ENCODE measurements around the gene HSPH1.
"Not testable (repeated sequence)": the region's sequence is repeated elsewhere in the genome, so short reads cannot be mapped to it uniquely, and the experiment has no call there.

HSPH1 gene

DNA sequence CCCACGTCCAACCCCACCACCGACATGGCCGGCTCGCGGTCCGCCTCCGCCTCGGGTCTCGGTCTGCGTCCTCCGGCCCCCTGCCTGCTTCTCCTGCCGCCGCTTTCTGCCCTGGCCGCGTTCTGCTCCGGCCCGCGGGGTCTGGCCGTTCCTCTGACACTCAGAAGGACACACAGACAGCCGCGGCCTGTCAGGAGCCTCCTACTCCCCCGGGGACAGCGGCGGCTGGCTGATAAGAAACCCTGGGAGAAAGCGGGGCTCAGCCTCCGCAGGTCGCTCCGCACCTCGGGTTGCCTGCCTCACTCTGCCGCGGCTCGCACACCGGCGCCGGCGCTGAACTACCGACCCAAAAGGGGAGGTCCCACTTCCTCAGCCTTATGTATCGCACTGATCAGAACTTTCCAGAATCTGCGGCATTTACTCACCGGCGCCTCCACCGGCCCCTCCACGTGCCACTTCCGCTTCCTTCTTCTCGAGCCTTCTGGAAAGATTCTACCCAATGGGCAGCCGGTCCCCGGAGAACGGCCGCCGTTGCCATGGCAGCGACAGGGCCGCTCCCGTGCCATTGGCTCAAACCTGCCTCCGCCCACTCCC is at the start of gene HSPH1:
HSPH1 (minus strand) TSS at position 348 of the 594 bp plus-strand sequence; CDS start at position 26, 322 bp downstream.
- DNase-seq = peak; percentile 91 to 99 (median 96)

DNA sequence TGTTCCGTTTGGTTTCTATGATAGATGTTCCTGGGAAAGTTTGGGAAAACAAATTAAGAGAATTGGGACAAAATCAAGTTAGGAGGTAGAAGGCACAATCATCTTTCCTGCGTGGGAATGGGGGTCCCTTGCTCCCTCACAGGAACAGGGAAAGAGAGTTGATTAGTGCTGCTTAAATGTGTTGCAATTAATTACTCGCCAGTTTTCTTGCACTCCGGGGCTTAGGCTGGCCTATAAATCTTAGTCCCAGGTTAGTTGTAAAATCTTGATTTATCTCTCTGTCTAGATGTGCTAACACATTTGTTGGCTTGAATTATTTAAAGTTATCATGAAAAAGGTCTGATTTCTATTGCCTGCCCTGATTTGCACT is 48.1 kb upstream of the HSPH1 start:
- no peak for DNase-seq

DNA sequence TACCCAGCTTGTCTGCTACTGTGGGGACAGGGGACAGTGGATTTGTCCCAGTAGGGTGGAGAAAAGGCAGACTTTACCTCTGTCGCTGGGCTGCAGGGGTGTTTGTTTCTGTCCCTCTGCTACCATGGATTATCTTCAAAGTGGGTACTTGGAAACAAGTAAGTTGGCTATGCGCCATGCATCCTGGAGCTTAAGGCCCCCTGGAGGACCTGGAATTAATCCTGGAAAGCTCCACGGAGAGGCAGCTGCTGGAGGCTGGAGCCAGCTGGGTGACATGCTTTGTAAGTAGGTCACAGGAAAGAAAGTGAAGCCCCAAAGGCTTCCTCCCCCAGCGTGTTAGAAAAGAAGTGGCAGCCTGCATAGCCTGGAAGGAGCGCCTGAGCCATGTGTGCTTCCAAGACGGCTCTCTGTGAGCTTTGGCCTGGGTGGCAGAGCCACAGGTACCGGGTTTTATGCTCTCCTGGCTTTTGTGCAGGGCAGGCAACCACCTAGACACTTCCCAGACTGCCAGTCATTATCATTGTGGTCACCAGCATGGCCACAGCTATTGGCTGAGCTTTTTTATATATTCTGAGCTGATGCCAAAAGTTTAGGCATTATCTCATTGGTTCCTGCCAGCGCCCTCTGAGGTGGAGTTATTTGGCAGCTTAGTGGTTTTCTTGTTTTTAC is 47.6 kb upstream of the HSPH1 start:
- DNase-seq = no peak

DNA sequence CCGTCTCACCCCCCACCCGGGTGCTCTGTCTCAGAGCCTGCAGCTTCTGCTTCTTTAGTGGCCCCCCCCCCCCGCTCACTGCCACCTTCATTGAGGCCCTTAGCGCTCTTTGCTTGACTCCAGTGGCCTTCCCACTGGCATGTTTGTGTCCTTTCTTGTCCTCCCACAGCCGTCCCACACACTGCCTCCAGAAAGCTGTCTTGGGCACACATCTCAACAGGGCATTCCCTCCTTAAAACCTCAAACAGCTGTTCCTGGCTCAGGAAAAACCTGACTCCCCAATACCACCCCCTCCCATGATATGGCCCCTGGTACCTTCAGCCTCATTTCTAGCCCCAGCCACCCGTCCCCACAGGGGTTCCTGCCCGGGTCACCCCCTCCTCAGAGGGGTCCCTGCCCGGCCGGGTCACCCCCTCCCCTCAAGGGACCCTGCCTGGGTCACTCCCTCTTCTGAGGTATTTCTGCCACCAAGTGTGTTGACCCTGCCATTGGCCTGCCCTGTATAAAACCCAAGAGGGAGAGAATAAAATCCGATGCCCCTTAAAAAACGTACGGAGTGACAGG is 46.9 kb upstream of the HSPH1 start:
- no peak for DNase-seq

DNA sequence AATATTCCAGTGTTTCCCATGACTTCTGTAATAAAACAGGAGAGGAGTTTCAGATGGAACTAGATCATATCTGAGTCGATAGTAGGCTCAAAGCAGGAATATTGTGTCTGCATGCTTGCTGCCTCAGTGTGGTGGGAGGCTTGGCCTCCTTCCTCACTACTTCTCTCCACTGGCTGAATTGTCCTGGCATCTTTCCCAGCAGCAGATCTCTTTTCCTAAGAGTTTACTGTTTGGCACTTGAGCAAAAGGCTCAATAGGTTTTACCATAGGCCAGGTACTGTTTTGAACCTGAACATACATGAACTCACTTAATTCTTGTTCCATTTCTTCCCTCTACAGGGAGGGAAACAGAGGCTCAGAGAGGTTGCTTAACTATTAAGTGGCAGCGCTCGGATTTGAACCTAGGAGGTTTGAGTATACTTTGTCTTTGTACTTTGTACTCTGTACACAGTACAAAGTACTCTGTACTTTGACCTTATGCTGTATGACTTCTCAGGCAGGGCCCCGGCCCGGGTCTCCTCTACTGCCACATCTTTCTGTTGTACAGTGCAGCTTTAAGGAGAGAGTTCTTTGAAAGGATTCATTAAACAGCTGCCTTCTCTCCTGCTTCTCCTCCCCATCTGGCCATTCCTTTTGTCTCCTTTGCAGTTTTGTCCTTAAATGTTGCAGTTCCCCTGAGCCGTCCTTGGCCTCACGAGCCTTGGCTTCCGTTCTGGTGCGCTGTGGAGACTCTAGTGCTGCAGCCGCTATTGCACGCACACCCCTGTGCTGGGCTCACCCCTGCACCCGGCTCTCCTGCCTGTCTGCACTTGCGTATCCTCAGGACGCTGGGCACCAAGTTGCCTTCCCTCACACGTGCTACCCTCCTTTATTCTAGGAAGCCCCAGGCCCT is 46.2 kb upstream of the HSPH1 start:
- no peak for DNase-seq

DNA sequence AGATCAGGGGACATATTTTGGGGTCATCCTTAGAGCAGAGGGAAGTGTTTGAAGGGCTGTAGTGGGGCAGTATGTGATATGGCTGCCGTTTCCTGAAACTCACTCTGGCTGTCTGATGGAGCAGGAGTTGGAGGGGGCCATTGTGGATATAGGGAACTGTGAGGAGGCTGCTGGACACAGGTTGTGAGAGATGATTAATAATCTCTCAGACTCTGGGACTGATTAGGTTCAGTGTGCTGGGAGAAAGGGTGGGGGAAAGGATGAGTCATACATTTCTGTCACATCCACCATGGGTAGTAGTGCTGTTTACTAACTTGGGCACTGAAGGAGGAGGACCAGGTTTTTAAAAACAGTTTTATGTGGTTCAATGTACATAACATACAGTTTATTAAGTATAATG is 42.9 kb upstream of the HSPH1 start:
- DNase-seq = no peak

DNA sequence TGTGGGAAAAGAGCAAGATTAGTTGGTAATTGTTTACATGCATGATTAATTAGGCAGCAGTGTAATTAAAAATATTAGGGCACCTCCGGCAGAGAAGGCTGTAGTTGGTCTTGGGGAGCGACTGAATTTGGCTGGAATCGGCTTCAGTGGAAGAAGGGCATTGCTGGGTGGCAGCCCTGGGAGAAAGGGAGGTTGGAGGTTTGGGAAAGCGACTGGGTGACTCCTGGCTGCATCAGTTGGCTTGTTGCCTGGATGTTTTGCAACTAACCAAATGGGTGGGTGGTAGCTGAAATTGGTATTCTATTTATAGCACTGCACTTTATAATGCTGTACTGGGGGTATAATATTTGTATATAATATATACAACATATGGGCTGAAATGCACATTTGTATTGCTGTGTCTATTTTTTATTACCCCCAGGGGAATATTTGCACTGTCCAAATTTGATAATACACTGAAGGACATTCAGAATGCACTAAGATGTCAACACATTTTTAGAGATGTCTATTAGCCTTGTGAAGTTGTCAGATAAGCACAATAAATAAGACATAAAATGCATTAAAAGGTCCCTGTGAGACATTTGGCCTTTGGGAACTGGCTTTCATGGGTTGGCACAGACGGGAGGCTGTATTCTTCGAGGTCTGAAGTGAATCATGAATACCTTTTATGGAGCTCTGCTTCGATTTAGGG is 39.8 kb upstream of the HSPH1 start:
- DNase-seq = no peak

DNA sequence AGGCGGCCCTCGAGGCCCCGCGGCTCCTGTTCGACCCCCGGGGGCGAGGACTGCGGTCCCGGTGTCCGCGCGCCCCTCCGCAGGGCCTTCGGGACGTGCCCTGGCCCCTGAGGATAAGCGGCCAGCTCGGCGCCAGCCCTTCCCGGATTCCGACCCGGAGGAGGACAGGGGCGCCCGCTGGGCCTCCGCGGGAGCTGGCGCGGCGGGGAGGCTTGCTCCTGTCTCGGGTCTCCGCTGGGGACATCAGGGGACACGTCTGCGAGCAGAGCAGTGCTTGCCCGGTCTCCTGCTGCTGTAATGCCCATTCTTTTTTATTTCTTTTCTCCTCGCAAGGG is 38.9 kb upstream of the HSPH1 start:
- peak in 1 of 4 experiments; percentile 9 for DNase-seq

DNA sequence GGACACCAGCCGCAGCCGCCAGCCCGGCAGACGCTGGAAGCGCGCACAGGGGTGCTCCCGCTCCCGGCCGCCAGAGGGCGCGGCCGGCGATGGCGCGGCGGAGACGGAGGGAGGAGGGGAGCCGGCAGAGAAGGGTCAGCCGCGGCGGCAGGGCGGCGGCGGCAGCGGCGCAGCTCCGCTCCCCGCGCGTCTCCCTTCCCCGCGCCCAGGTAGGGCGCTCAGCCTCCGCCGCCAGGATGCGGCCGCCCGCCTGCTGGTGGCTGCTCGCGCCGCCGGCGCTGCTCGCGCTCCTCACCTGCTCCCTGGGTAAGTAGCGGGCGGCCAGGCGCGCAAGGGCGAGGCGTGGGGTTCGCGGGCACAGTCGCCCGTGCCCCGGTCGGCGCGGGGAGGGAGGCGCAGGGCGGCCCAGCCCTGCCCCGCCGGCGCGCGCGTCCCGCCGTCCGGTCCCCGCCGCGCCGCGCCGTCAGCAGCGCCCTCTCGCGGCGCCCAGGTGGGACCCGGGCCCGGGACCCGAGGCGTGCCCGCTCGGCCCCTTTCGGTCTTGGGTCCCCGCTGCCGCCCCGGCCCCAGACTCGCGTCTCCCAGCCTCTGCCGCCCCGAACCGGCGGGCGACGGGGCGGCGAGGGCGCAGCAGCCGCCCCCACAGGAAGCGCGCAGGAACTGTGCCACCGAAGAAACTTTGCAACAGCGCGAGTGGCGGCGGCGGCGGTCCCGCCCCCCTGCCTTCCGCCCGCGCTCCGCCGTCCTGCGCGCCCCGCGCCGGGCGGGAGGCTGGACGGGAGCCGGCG is 38.3 kb upstream of the HSPH1 start, which contains the start of gene B3GLCT:
B3GLCT (plus strand) TSS at position 127 of the 788 bp plus-strand sequence; CDS start at position 237, 110 bp downstream.
- peak; percentile 55 to 71 (median 62) for DNase-seq

GRCh38 chr13:31199527-31199848 is 37.8 kb upstream of the HSPH1 start:
- DNase-seq = no peak

- DNase-seq = no peak
These were observed 36.8 kb upstream of the HSPH1 start for GRCh38 chr13:31198519-31198918.

DNA sequence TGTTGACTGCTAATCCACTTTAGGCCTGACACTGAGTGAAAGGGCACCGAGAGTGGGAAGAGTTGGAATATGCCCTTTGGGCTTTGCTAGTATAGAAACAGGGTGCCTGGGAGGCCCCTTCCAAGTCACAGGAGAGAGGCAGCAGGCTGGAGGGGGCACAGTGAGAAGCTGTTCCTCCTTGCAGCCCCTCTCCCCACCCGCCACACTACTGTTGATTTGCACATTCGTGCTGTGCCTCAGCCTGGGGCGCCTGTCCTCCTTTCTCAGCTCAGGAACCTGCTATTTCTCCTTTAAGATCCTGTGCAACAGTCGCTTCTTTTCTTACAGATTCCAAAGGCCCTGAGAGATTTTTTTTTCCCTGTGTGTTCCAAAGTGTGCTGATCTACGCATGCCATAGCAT is 35.3 kb upstream of the HSPH1 start:
- no peak for DNase-seq

- no peak for DNase-seq
These were observed 33.9 kb upstream of the HSPH1 start for GRCh38 chr13:31195616-31196015.

GRCh38 chr13:31192306-31192705 is 30.6 kb upstream of the HSPH1 start:
- DNase-seq = no peak

- DNase-seq = no peak
These were observed 30.0 kb upstream of the HSPH1 start for GRCh38 chr13:31191748-31192147.

- DNase-seq = no peak
These were observed 23.4 kb upstream of the HSPH1 start for GRCh38 chr13:31184981-31185645.

GRCh38 chr13:31184451-31184850 is 22.7 kb upstream of the HSPH1 start:
- DNase-seq = no peak

GRCh38 chr13:31182987-31183386 is 21.3 kb upstream of the HSPH1 start:
- DNase-seq = no peak

DNA sequence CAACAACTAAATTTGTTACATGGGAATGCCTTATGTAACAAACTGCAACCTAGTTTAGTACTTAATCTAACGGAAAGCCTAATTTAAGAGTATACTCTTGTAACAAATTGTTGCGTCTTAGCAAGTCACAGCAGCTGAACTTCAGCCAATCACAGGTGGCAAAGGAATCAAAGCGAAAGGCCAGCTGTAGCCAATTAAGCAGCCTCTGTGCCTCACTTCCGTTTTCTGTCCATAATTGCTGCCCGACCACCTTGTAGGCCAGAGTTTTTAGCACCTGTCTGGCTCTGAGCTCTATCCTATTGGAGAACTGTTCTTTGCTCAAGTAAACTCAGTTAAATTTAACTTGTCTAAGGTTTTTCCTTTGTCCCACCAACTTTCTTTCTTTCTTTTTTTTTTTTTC is 18.1 kb upstream of the HSPH1 start:
- no peak for DNase-seq

DNA sequence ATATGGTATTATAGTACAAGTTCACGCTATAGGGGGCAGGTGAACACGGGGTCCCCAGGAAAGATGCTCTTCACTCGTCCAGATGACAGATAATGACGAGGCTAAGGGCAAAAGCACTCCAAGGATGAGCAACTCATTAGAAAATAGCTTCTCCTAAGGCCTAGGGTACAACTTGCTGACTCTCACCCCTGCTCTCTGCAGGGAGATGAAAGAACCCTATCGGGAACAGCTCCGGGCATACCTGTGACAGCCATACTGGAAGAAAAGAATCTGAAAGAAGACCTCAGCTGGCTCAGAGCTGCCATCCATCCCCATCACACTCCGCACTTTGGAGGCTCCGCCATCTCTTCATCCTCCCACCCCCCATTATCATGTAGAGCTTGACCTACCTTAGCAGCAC is 17.5 kb upstream of the HSPH1 start:
- DNase-seq = no peak

DNA sequence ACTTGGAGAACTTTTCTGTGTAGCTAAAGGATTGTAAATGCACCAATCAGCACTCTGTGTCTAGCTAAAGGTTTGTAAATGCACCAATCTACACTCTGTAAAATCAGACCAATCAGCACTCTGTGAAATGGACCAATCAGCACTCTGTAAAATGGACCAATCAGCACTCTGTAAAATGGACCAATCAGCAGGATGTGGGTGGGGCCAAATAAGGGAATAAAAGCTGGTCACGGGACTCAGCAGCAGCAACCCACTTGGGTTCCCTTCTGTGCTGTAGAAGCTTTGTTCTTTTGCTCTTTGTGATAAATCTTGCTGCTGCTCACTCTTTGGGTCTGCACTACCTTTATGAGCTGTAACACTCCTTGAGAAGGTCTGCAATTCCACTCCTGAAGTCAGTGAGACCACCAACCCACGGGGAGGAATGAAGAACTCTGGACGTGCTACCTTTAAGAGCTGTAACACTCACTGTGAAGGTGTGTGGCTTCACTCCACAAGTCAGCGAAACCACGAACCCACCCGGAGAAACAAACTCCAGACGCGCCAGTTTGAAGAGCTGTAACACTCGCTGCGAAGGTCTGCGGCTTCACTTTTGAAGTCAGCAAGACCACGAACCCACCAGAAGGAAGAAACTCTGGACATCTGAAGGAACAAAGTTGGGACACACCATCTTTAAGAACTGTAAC is 16.2 kb upstream of the HSPH1 start:
- not testable (repeated sequence) for DNase-seq
